HUDEP-2 (cell line): Measurements from ENCODE around the gene ROR1.

Experiments used
- DNase-seq, 76 experiments: peaks; one replicate each; lab custom pipeline; 2025; ENCODE audit not compliant: unreplicated experiment in 76 of 76; lab: John Stamatoyannopoulos, UW

ROR1 gene

DNA sequence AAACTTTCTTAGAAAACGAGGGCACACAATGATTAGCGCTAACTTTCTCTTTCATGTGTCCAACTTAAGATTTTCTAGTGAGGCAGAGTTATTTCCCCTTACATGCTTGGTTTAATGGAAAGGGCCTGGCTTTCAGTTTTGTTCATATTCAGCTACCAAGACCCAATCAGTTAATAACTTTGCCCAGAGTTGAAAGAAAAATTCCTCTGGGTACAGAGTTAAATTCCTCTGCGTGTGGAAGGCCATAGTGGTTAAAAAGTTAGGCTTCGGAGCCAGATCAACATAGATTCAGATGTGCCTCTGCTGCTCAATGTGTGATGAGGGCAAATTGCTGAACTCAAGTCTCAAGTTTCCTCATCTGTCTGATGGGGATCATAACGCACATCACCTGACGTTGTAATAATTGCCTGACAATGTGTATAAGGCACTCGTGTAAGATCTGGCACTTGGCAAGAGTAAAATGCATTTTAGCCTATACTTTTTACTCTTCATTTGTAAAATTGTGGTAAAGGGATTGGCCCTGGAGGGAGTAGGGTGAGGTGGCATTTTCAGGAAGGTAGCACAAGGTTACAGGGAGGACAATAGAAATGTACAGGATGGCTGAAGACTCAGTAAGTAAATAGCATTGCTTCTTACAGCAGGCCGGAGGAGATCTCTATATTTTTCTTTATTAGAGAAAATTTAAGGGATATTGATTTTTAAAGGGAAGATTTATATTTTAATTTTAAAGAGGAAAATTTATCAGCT lies 103.4 kb downstream of the ROR1 start:
- DNase-seq = no peak

DNA sequence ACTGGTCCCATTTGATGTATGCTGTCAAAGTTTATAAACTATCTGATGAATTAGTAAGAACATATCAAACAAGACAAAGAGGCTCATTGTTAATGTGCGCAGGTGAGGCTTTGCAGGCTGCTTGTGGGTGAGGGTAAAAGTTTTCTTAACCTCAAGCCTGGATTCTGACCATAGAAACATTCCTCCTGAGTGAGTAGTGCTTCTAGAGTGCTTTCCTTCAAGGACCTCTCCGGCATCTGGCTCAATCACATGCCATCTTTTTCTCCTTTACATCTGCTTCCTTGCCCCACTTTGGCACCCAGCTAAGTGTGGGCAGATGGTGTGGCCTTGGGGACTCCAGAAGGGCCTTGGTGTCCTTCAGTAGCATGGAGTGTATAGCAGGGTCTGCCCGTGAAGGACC lies 104.0 kb downstream of the ROR1 start:
- DNase-seq = no peak

DNA sequence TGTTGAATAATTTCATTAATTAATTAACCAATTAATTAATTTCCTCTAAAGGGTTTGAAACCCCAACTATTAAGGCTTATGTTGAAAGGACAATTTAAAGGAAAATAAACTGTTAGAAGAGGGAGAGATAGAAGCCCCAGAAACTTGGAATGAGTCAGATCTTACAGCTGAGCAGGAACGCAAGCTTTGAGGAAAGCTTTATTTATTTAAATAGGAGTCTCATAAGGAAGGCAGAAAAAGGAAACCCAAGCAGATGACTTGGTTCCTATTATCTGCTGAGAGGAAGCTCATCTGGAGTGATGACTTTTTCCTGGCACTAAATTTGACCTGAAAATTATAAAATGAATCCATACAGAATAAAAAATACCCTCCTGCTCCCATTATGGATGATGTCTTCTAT lies 105.1 kb downstream of the ROR1 start:
- no peak for DNase-seq

DNA sequence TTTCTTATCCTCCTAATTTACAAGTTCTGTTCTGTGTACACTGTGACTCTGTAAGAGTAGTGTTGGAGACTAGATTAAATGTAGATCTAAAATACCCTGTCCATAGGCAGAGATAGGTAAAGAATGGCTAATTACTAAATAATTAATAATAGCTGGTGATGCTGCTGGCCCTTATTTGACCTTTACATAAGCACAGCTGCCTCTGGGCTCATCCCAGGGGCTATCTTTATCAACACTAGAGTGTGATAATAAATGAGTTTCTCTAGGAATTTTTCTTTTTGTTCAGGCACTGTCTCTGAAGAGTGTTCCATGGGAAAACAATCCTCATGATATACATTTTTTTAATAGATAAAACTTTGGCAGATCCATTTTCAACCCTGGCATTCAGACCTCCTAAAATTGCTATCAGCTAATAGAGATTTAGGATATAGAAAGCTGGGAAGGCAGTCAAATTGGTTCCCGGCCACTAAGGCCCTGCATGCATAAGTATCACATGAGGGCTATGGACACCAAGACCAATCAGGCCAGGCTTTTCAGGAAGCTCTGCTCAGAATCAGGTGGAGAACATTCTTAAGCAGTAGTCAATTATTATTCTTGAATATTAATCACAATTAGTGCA lies 107.2 kb downstream of the ROR1 start:
- DNase-seq = no peak

DNA sequence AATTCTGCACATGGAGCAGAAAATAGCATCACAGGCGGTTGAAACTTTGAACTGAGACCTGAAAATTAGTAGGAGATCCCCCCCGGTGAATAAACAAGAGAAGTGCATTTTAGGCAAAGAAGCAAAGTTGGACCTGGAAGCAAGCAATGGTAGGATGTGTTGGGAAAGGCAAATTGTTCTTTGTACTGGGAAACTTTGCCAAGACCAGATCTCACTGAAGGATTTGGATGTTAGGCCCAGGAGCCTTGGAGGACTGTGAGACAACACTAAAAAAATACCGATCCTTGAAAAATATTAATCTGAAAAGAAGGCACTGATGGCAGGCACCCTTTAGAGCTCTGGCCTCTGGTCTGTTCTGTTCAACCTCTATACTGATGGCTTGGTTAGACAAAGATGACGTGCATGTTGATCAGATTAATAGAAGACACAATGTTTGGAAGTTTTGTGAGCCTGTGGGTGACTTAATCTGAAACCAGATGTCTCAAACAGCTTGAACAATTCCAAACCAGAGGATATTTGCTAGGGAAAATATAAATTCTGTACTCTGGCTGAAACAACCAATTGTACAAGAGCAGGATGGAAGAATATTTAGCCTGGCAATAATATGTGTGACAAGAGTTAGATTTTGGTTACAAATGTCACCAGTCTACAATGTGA lies 108.4 kb downstream of the ROR1 start:
- no peak for DNase-seq

DNA sequence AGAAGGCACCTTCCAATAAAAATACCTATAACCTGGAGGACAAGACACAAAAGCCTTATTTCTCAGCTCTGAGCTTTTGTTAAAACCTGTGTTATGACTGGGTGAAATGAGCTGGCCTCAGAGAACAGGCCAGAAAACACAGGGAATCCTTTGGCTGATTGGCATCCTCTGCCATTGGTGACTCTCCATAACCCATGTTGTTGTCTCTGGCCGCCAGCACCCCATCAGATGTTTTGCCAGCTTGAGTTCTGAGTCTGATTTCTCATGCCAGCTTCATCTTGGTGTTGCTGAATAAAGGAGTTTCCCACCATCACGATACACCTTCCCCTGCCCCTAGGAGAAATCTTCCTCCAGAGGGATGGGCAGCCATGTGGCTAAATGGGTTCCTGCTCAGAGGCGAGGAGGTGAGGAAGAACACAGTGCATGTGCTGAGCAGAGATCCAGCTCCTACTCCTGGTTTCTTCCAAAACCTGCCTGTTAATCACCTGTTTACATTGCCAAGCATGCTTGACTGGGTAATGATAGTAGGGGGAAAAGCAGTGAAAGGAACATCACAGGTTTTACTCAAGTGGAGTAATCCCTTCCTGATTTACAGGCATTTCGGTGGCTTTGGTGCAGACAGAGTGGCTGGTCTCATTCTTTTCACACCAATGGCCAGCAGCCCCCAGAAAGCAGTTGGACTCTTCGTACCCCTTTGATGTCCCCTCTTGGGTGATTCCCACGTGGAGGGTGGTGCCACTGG lies 109.8 kb downstream of the ROR1 start:
- no peak for DNase-seq

DNA sequence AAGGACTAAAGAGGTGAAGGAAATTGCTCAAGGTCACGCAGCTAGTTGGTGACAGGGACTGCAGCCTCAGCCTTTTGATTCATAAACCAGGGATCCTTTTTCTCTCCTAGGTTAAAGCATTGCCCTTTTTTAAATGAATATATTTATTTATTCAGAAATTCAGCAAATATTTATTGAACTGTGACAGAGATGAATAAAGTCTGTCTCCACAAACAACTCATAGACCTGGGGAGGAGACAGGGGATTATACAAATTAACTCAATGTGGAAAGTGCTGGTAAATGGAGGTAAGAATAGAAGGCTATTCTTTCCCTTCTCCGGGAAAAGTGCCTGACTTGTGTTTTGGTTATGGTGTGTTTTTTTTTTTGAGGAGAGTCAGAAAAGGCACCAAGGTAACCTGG lies 110.7 kb downstream of the ROR1 start:
- DNase-seq = no peak

DNA sequence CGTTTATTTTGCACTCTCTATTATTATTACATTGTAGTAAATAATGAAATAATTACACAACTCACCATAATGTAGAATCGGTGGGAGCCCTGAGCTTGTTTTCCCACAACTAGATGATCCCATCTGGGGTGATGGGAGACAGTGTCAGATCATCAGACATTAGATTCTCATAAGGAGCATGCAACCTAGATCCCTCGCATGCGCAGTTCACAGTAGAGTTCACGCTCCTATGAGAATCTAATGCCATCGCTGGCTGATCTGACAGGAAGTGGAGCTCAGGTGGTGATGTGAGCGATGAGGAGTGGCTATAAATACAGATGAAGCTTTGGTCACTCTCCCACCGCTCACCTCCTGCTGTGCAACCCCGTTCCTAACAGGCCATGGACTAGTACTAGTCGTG lies 112.1 kb downstream of the ROR1 start:
- no peak for DNase-seq

DNA sequence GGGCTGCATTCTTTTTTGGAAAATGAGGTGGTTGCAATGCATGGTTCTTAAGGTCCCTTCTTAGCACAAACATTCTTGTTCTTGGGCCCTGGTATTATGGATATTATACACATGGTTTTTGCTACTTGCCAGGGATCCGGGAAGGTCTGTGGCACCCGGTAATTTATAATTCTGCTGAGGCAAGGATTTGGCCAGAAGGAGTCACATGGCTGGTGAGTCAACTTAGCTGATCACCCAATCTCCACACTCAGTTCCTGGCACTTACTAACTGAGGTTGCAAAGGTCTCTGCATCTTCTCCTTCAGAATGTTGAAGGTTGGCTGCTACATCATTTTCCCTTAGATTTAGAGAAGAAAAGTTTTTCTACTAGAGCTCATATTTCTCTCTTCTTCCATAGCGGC lies 112.5 kb downstream of the ROR1 start:
- DNase-seq = no peak

DNA sequence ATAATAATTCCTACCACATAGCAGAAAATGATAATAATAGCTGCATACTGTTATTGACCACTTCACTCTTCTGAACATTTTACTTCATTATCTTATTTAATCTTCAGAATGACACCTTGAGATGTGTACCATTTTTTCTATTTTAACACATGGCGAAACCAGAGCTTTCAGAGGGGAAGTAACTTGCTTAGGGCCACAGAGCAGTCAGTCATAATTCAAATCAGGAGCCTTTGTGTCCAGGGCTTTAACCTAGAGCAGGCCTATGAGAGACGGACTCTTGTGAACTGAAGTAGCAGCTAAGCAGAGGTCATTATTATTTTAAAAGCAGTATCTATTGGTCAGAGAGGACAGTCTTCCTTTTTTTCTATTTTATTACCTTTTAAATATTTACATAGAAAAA lies 114.0 kb downstream of the ROR1 start:
- DNase-seq = no peak

DNA sequence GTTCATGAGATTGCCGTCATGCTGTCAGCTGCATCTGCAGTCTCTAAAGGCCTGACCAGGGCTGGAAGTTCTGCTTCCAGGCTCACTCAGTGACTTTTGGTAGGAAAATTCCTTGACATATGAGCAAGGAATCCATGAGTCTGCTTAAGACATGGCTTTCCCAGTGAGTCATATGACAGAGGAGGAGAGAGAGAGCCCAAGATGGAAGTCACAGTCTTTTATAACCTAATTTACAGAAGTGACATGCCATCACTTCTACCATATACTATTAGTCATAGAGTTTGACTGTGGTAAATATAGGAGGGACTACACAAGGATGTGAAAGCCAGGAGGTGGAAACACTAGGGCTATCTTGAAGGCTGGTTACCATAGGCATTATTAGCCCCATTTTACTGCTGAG lies 115.2 kb downstream of the ROR1 start:
- no peak for DNase-seq

DNA sequence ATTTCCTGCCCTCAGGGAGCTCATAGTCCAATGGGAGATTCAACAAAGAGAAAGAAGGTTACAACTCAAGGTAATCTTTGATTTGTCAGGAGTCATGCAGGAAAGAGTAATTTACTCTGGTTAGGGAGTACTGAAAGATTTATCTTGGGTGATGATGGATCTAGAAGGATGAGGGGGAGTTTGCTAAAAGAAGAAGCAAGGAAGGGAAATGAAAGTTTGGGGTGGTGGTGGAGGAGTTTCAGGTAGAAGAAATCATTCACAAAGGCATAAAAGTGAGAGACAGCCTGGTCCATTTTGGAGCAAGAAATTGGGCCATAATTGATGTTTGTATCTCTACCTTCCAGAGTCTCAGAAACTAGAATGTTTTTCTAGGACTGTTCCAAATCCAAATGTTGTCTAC lies 116.7 kb downstream of the ROR1 start:
- no peak for DNase-seq

DNA sequence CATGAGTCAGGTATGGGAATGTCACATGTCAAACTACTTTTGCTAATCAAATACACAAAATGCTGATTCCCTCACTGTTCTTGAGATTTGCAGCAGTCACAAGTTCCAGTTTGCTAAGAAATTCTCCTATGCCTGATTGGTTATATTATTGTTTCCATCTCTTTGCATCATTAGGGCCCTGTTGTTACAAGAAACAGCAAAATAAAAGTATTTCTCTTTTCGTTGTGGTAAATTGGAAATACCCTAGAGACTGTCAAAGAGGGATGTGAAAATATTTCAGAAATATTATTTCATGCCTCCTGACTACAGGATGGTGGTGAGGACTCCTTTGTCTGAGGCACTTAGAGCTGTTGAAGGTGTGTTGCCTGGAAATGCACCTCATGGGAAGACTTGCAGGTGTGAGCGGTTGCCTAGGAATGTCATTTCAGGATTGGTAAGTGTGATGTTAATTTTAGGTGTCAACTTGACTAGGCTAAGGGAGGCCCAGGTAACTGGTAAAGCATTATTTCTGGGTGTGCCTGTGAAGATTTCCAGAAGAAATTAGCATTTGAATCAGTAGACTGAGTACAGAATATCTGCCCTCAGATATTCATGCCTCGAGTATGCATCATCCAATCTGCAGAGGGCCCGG lies 117.4 kb downstream of the ROR1 start:
- DNase-seq = no peak

DNA sequence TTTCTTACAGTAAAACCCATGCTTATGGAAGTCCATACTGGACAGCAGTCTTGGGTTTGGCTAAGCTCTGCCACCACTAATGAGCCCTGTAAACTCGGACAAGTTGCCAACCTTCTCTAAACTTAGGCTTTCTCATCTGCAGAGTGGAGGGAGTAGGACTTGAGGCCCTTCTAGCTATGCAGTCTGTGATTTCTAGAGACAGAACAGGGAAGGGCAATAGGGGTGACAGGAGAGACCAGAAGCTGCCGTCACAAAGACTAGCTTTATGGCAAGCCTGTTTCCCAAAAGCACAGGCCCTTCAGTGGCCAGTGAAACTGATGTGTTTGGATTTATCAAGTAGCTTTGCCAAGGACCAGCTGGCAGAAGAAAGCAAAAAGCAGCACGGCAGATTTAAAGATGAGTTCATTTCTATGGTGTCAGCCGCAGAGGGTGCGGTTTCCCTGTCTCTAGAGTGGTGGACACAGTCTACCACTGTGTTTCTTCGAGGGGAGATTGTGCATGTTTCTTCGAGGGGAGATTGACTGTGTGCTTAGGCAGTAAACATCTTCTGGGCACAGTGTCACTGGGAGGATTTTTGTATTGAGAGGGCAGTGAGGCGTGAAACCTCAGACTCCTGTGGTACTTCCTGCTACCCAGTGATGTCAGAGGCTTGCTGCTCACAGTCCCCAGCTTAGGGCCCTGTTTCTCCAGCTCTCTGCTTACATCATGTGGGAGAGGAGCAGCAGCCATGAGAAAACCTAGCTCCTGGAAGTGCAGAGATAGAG lies 119.0 kb downstream of the ROR1 start:
- DNase-seq = no peak

DNA sequence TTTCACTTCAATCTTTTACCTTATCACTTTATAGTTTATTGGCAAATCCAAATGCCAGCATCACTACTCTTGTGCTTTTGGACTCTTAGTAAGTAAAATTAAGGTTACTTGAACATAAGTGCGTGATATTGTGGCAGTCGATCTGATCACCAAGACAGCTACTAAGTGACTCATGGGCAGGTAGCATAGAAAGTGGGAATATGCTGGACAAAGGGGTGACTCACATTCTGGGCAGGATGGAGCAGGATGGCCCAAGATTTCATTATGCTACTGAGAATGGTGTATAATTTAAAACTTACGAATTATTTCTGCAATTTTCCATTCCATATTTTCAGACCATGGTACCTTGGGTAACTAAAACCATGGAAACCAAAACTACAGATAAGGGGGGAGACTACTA lies 120.2 kb downstream of the ROR1 start:
- DNase-seq = no peak

DNA sequence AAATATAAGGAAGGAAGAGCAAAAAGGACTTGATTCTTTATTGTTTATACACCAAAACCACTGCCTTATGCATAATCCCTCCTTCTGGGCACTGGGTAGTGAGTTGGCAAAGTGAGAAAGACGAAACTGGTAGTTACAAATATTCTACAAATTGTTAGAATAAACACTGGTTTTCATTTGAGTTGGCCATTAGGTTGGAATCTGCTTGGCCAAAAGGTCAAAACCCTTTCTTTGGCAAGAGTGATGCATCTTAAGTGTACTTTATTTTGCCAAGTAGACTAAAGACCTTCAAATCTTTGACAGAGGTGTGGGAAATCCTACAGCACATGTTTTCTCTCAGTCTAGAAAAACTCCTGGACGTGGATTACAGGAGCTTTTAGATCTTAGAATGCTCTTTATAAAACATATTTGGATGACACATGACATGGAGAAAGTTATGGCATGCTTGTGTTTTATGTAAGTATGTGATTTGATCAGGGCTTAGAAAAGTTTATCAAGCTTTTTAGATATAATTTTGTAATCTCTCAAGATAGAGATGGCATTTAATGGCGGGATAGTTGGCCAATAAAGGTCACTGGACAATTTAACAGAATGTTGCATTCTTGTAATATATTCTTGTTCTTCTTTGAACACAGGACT lies 120.9 kb downstream of the ROR1 start:
- no peak for DNase-seq

DNA sequence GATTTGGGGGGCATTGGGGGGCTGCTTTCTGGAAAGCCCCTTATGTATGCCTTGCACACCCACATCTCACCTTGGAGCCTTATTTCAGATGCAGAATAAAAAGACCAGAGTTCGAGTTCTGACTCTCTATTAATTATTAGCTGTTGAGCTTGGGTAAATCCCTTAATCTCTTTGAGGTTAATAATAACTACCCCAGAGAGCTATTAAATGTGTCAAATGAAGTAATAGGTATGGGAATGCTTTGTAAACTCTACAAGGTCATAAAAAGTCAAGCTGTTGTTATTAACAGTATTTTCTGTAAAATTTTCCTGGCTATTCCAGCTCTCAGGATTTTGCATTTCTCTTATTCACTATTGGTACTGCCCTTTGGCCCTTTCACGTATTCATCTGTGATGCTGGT lies 122.9 kb downstream of the ROR1 start:
- no peak for DNase-seq

DNA sequence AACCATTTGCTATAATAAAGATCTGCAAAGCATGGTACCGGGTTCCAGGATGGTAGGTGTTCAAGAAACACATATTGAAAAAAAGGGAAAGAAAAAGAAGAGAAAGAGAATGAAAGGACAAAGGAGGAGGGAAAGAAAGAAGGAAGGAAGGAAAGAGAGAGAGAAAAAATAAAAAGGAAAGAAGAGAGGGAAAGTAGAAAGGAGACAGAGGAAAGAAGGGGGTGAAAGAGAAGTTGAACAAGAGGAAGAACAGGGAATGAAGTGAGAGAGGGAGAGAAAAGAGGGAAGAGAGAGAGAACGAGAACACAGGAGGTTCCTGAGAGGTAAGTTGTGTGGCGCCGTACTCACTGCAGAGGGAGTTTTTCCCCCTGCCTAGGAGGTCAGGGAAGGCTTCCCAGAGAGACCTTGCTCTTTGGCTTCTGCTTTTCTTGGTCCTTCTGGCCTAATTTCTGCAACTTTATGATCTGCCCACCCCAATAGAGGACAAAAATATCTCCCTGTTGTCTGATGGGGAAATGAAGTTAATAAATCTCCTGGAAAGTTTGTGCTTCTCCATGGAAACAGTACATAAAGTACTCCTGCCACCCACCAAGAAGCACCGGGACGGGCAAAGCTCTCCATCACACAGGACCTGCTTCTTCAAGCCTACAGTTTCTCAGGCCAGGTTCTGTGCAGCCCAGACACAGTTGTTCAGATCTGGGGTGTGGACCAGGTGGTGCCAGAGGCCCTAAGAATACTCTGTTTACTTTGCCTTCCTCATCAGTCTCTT lies 124.8 kb downstream of the ROR1 start:
- DNase-seq = no peak

DNA sequence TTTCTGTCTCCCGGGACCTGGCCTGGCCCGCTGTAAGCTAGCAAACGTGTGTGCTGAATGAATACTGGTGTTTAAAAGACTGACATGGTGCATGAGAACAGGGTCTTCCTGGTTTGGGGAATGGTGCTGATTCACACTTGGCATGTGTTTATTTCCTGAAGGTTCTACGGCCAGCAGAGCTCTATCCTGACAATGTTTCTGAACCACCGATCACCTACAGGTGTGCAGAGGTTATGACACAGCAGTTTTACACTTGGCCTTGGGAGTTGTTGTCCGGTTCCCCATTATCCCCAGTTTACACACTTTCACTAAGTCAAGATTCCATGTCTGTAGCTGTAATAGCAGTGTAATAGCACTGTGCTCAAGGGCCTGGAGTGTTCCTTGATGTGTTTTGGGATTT lies 127.3 kb downstream of the ROR1 start:
- DNase-seq = no peak
